KMS-11 (cell line): ENCODE data around the gene CTRB1.

Experiments used
- H2AFZ ChIP-seq: fragments of 200-600 bp; sonication (generic); 2 replicates; pipeline ENCODE4 v1.6.1; 2016; ENCODE audit warnings: antibody characterized with exemption, mixed run types, low read depth
- H3K27ac ChIP-seq: fragments of 200-600 bp; sonication (generic); 2 replicates; pipeline ENCODE4 v1.6.1; 2016; ENCODE audit warnings: mild to moderate bottlenecking, mixed run types
- H3K27me3 ChIP-seq: fragments of 200-600 bp; sonication (generic); 2 replicates; pipeline ENCODE4 v1.6.1; 2017; ENCODE audit warnings: mild to moderate bottlenecking, low read depth, mixed run types, moderate library complexity; ENCODE audit not compliant: insufficient read depth
- H3K36me3 ChIP-seq: fragments of 200-600 bp; sonication (generic); 2 replicates; pipeline ENCODE4 v1.6.1; 2017; ENCODE audit warnings: mild to moderate bottlenecking, mixed run types; ENCODE audit not compliant: insufficient read depth
- H3K4me1 ChIP-seq: fragments of 200-600 bp; sonication (generic); 2 replicates; pipeline ENCODE4 v1.6.1; 2016; ENCODE audit warnings: mild to moderate bottlenecking, low read depth, mixed run types; ENCODE audit not compliant: poor library complexity, severe bottlenecking
- H3K4me2 ChIP-seq: fragments of 200-600 bp; sonication (generic); 2 replicates; pipeline ENCODE4 v1.7.0; 2016; ENCODE audit warnings: mild to moderate bottlenecking, mixed run types
- H3K4me3 ChIP-seq: fragments of 200-600 bp; sonication (generic); IDR thresholded peaks from 2 replicates; pipeline ENCODE4 v1.6.1; 2017; ENCODE audit warnings: low read depth, low read length, mixed read lengths; ENCODE audit not compliant: insufficient read depth
- H3K79me2 ChIP-seq: fragments of 200-600 bp; sonication (generic); 2 replicates; pipeline ENCODE4 v1.6.1; 2016; ENCODE audit warnings: low read depth, mixed run types; ENCODE audit not compliant: insufficient read depth
- H3K9ac ChIP-seq: fragments of 200-600 bp; sonication (generic); 2 replicates; pipeline ENCODE4 v1.6.1; 2016; ENCODE audit warnings: mild to moderate bottlenecking, mixed run types
- H4K20me1 ChIP-seq: fragments of 200-600 bp; sonication (generic); 2 replicates; pipeline ENCODE4 v1.6.1; 2016; ENCODE audit warnings: mild to moderate bottlenecking, mixed run types; ENCODE audit not compliant: insufficient read depth
- CTCF ChIP-seq: fragments of 200-600 bp; sonication (generic); conservative IDR thresholded peaks from 2 replicates; pipeline ENCODE4 v1.6.1; 2017; ENCODE audit warnings: low read depth, mild to moderate bottlenecking, antibody characterized with exemption, low read length, moderate library complexity, mixed read lengths

The CTRB1 gene

GRCh38 chr16:75251280-75252048, 32.7 kb downstream of the CTRB1 start, which contains the start of gene BCAR1:
BCAR1 (minus strand) TSS chr16:75251624; CDS start chr16:75251482, 142 bp downstream.
- no peak within 1 kb of the TSS for H3K9ac ChIP-seq
- no peak within 1 kb of the TSS for H2AFZ ChIP-seq
- no peaks in the 10 kb centered on the region for H3K4me1 ChIP-seq
- no peaks in the 10 kb centered on the region for H3K36me3 ChIP-seq
- no peak within 1 kb of the TSS for H3K4me2 ChIP-seq
- no peaks in the 10 kb centered on the region for H3K27me3 ChIP-seq
- no peak for TF ChIP-seq CTCF
- H3K27ac ChIP-seq, result no peak within 1 kb of the TSS
- no peak within 1 kb of the TSS for H3K4me3 ChIP-seq
- H4K20me1 ChIP-seq, result no peaks in the 10 kb centered on the region
- no peaks in the 10 kb centered on the region for H3K79me2 ChIP-seq

DNA sequence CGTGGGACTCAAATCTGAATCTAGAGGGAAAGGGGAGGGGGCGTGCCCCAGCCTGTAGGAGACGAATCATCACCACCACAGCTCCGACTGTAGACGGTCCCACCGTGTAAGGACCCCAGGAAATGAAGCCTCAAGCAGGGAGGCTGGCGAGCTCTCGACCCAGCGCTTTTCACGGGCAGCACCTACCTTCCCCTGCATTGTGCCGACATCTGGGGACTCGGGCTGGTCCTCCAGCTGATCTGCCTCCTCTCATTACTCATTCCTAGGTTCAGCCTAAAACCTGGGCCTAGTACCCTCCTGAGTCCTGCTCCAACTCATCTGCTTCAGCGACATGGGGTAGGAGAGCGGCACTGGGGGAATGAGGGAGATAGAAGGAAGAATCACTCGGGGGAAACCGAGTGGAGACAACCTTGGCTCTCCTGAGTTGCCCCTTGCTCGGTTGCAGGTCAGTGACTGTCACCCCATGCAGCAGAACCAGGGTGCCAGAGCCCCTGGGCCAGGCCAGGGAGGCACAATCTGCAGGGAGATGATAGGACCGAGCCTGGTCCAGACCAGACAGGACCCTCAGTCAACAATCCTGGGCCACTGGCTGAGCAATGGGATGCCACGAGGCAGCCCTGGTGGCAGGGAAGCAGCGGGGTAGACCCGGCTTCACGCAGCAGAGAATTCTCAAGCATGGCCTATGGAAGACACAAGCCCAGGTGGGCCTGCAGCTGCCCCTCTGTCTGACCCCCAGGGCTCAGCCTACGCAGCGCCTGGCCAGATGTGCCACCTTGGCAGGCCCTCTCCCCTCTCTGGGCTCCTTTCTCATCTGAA, 33.5 kb downstream of the CTRB1 start:
- Histone ChIP-seq H3K4me3 (no peak overlapping the region), H2AFZ (no peak overlapping the region), H3K27me3 (no peaks in the 10 kb centered on the region), H3K4me1 (no peaks in the 10 kb centered on the region), H3K4me2 (no peak overlapping the region), H3K9ac (no peak overlapping the region), H3K27ac (no peak overlapping the region), H4K20me1 (no peaks in the 10 kb centered on the region), H3K79me2 (no peaks in the 10 kb centered on the region), H3K36me3 (no peaks in the 10 kb centered on the region)
- TF ChIP-seq CTCF, result no peak

- Histone ChIP-seq H3K27ac (no peak overlapping the region), H3K9ac (no peak overlapping the region)
Measured at GRCh38 chr16:75252946-75253911, 34.4 kb downstream of the CTRB1 start.

More at GRCh38 chr16:75252946-75253911, 34.4 kb downstream of the CTRB1 start:
- TF ChIP-seq CTCF, result no peak
- no peak overlapping the region for H2AFZ ChIP-seq
- H3K79me2 ChIP-seq, result no peaks in the 10 kb centered on the region
- H3K4me1 ChIP-seq, result no peaks in the 10 kb centered on the region
- no peaks in the 10 kb centered on the region for H4K20me1 ChIP-seq
- no peaks in the 10 kb centered on the region for H3K27me3 ChIP-seq
- no peak overlapping the region for H3K4me3 ChIP-seq
- H3K4me2 ChIP-seq, result no peak overlapping the region
- no peaks in the 10 kb centered on the region for H3K36me3 ChIP-seq
